ENCODE data around the gene YIF1B. TPM values are rescaled to one million over a fixed set of nuclear protein-coding genes. Genes with fewer than 3 reads are reported as not detected.

The YIF1B gene
- total RNA-seq, 1 experiment from 2014 or later: 73.2 TPM

DNA sequence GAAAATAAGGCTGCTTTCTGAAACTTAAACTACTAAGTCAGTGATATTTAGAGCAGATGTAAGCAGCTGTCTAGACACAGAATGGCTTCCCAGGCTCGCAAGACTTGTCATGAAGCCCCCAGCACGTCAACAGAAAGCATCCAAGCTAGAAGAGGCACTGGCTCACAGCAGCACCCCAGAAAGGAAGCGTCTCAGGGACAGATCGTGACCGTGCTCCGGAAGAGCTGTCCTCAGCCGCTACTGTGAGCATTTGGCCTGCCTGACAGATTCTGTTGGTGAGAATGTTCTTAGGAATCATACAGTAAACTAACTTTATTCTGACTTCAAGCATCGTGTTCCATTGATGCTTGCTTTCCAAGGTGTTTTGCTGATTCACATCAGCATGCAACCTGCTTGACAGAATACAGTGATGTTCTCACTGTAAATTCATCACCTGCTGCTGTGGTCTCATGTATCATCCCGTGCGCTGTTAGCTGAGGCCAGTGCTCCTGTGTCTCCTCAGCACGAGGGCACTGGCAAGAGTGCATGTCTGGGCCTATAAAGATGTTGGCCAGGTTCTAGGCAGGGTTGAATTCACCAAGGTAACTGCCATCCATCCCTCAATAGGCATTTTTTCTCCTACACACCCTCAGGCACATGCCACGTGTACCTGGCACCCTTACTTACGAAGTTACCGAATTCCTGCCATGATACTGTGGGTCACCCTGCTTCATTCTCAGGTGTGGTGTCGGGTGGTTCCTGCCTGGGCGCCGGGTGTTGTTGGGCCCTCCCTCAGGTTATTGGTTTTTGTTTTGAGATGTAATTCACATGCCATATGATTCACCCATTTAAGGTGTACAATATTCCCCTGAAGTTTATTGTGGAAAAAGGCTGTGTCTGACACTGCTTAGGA lies 35.5 kb downstream of the YIF1B start:
- Mint-ChIP-seq H3K27ac (peak overlapping the region; percentile 52 to 80 (median 63); a peak in 5 of 7 replicates), H3K36me3 (ENCODE audit: insufficient read depth in 1 of 3, low read depth in 3 of 3) (peaks cover 9 to 34% (median 27%) of the 10 kb centered on the region in 3 experiments; a peak in 6 of 7 replicates), H3K9me3 (no peaks in the 10 kb centered on the region), H3K4me1 (peaks cover 6 to 11% of the 10 kb centered on the region in 2 experiments; a peak in 2 of 4 replicates), H3K4me3 (no peak overlapping the region), H3K27me3 (ENCODE audit: low read depth) (no peaks in the 10 kb centered on the region)
- Histone ChIP-seq H2BK5ac (ENCODE audit: insufficient read length, low read length) (no peak overlapping the region), H3K4ac (ENCODE audit: low read depth, low read length) (no peak overlapping the region), H3K4me2 (ENCODE audit: insufficient read depth, insufficient read length, low read length) (no peak overlapping the region), H3K56ac (ENCODE audit: insufficient read length, low read depth, low read length) (no peak overlapping the region), H4K5ac (ENCODE audit: insufficient read length, low read depth, low read length) (no peak overlapping the region), H3K23ac (ENCODE audit: insufficient read length, low read depth, low read length) (no peak overlapping the region), H3K27me3 (ENCODE audit: insufficient read depth, low read length) (no peaks in the 10 kb centered on the region), H4K8ac (replicated peaks; ENCODE audit: insufficient read length, low read depth, low read length) (no peak overlapping the region), H2AFZ (ENCODE audit: low read length) (no peak overlapping the region), H3K27ac (ENCODE audit: insufficient read length, low read depth, low read length) (no peak overlapping the region), H2BK15ac (ENCODE audit: low read depth, low read length) (no peak overlapping the region), H3K14ac (ENCODE audit: insufficient read depth, low read length) (no peak overlapping the region), H4K20me1 (ENCODE audit: control insufficient read depth, insufficient read depth, insufficient read length) (no peaks in the 10 kb centered on the region), H3K18ac (ENCODE audit: insufficient read length, low read depth, low read length) (no peak overlapping the region), H3K9ac (ENCODE audit: extremely low read depth, insufficient read length, low read length) (no peak overlapping the region), H2BK12ac (ENCODE audit: insufficient read length, low read depth, low read length) (no peak overlapping the region), H3T11ph (ENCODE audit: low read length) (no peak overlapping the region), H3K79me2 (ENCODE audit: insufficient read depth, low read length) (peaks cover 16% of the 10 kb centered on the region; the same call in 1 of the 2 replicates), H4K91ac (ENCODE audit: insufficient read length, low read depth, low read length) (no peak overlapping the region), H2BK120ac (ENCODE audit: low read depth, low read length, poor library complexity, severe bottlenecking) (no peak overlapping the region), H3K4me1 (ENCODE audit: insufficient read depth, low read length) (no peaks in the 10 kb centered on the region), H3K23me2 (ENCODE audit: insufficient read length, low read depth, low read length, poor library complexity, severe bottlenecking) (no peaks in the 10 kb centered on the region), H2BK20ac (ENCODE audit: low read depth, low read length, poor library complexity, severe bottlenecking) (no peak overlapping the region), H2AK5ac (ENCODE audit: insufficient read length, low read length) (no peak overlapping the region), H3K9me3 (ENCODE audit: control insufficient read depth, low read depth, low read length) (no peaks in the 10 kb centered on the region), H3K79me1 (ENCODE audit: insufficient read depth, low read depth, low read length, poor library complexity, severe bottlenecking) (peaks cover 6% of the 10 kb centered on the region)
- TF ChIP-seq CTCF (conservative IDR thresholded peaks at IDR 0.05): no peak
- DNase-seq: no peak
- WGBS (ENCODE audit: extremely low coverage, insufficient read length, low lambda C conversion rate): no CpG with 5 or more reads among the region's 17 CpGs
